Measurements from ENCODE around the gene MIA2.
"Not testable (repeated sequence)": the region's sequence is repeated elsewhere in the genome, so short reads cannot be mapped to it uniquely, and the experiment has no call there.

The MIA2 gene

DNA sequence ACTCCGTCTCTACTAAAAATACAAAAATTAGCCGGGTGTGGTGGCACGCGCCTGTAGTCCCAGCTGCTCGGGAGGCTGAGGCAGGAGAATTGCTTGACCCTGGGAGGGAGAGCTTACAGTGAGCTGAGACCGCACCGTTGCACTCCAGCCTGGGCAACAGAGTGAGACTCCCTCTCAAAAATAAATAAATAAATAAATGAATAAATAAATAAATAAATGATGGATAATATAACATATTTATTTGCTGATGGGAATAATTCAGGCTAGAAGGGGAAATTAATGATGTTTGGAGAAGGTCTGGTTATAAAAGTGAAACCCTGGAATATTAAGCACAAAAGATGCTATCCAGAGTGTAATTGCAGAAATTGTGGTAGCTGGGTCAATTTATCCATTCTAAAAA lies 107.4 kb downstream of the MIA2 start:
- not testable (repeated sequence) for DNase-seq (ENCODE audit: low spot score)

DNA sequence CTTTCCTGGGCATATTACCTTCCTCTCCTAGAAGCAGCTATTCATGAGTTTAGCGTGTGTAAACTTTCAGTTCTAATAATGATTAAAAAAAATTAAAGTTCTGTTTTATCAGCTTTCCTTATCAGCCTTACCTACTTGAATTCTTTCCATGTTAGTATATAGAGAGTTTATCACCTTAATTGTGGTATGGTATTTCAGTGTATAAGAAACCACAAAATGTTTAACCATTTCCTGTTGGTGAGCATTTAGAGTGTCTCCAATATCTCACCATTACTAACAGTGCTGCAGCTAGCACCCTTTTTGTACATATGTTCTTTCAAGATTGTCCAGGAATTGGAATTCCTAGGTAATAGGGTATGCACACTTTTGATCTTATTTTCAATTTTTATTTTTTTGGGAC lies 109.1 kb downstream of the MIA2 start:
- no peak for DNase-seq (ENCODE audit: low spot score)

DNA sequence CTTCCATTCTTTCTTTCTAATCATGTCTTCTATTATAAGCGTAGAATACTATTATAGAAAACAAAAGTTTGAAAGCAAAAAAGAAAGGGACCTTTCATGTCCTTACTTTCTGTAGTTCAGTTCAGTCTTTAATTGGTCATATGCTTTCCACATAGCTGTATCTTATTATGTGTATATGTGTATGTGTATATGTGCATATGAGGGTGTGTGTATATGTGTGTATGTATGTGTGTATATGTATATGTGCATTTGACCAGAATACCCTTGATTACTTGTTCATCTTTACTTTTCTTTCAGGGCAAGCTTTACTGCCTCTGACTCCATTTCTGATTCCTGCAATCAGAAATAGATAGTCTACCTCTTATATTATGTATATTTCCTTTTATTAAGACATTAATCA lies 109.9 kb downstream of the MIA2 start:
- no peak for DNase-seq (ENCODE audit: low spot score)

DNA sequence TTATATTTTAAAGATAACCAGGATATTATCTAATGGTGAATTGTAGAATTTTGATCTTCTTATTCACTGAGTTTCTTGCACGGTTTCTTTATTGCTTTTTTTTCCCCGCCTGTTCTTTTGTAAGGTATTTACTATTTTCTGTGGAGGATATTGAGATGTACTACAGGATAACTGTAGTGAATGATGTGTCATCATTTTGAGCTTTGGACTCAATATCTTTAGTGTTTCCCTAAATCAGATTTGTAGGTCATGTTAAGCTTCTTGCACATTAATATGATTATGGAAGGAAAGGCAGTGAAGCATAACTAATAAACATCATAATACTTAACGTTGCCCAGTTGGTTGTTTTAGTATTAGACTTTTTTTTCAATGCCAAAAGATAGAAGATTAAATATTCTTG lies 117.2 kb downstream of the MIA2 start:
- DNase-seq (ENCODE audit: low spot score) = no peak

DNA sequence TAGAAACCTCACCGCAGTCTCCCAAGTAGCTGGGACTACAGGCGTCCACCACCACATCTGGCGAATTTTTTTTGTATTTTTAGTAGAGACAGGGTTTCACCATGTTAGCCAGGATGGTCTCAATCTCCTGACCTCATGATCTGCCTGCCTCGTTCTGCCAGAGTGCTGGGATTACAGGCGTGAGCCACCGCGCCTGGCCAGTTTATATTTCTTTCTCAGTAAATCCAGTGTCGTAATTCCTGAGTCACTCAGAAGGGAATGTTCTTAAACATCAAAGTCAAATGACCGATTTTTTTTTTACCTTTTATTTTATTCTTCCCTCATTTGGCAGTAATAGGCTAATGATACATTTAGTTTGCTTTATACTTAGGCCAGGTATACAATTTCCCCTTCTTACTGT lies 118.0 kb downstream of the MIA2 start:
- DNase-seq (ENCODE audit: low spot score) = no peak

DNA sequence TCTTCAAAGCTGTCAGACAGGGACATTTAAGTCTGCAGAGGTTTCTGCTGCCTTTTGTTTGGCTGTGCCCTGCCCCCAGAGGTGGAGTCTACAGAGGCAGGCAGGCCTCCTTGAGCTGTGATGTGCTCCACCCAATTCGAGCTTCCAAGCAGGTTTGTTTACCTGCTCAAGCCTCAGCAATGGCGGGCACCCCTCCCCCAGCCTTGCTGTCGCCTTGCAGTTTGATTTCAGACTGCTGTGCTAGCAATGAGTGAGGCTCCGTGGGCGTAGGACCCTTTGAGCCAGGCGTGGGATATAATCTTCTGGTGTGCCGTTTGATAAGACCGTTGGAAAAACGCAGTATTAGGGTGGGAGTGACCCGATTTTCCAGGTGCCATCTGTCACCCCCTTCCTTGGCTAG lies 125.4 kb downstream of the MIA2 start:
- not testable (repeated sequence) for DNase-seq (ENCODE audit: low spot score)

DNA sequence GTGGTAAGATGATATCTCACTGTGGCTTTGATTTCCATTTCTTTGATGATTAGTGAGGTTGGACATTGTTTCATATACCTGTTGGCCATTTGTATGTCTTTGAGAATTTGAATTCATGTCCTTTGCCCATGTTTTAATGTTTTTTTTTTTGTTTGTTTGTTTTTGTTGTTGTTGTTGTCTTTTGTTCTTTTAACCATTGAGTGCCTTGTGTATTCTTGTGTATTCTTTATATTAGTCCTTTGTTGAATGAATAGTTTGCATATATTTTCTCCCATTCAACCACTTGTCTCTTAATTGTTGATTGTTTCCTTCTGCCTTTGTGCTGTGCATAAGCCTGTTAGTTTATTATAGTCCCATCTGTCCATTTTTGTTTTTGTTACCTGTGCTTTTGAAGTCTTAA lies 126.6 kb downstream of the MIA2 start:
- DNase-seq (ENCODE audit: low spot score) = no peak

DNA sequence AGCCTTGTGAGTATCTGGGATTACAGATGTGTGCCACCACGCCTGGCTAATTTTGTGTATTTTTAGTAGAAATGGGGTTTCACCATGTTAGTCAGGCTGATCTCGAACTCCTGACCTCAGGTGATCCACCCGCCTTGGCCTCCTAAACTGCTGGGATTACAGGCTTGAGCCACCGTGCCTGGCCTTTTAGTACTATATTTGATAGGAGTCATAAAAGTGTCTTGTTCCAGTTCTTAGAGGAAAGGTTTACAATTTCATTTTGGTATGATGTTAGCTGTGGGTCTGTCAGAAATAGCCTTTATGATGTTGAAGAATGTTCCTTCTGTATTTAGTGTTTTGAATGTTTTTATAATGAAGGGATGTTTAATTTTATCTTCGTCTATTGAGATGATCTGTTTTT lies 127.8 kb downstream of the MIA2 start:
- not testable (repeated sequence) for DNase-seq (ENCODE audit: low spot score)

DNA sequence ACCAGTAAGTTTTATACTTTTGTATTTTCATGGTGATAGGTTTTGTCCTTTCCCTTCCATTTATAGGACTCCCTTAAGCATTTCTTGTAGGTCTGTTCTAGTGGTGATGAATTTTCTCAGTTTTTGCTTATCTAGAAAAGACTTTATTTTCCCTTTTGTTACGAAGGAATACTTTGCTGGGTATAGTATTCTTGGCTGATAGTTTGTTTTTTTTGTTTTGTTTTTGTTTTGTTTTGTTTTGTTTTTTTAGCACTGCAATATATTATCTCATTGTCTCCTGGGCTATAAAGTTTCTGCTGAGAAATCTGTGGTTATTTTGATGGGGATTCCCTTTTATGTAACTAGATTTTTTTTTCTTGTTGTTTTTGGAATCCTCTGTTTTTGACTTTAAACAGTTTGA lies 130.8 kb downstream of the MIA2 start:
- no peak for DNase-seq (ENCODE audit: low spot score)

DNA sequence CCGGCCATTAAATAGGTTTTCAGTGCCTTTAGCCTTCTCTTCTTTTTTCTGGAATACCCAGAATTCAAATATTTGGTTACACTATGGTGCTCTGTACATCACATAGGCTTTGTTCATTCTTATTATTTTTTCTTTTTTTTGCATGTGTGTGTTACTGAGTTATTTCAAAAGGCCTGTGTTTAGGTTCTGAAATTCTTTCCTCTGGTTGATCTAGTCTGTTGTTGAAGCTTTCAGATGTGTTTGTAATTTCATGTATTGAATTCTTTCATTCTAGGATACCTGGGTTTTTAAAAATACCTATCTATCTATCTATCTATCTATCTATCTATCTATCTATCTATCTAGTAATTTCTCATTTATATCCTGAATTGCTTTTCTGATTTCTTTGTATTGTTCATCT lies 131.6 kb downstream of the MIA2 start:
- no peak for DNase-seq (ENCODE audit: low spot score)

DNA sequence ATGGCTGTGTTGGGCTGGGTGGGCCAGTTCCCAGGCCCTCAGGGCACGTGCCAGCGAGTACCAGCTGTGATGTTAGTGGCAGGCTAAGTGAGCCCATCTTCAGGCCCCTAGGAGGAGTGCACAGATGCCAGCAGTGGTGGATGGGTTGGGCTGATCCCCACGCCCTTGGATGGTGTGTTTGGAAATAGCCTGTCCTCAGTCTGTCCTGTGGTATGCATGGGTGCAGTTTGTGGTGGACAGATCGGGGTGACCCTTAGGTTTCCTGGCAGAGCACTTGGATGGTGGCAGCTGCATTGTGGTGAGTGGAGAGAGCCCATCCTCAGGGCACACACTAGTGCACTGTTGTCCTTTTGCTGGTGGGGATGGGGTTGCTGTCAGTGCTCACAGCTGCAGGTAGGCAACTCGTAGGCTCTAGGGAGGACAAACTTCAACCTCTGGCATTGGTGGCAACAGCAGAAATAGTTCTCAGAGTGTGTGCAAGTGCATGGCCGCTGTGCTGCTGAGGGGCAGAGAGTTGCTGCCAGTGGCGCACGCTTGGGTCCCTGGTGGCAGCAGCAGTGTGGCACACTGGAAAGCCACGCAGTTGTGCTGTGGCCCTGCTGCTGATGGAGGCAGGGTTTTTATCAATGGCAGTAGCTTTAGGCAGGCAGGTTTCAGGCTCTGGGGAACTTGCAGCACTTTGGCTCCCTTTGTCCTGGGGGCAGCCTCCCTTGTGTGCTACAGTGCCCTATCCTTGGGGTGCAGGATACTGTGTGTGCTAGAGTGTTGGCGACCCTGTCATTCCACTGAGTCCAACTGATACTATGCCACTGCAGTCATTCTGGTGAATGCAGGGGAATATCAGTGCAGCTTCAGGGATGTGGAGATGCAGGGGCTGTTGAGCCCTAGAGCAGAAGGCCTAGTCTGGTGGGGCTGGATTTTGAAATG lies 133.0 kb downstream of the MIA2 start:
- no peak for DNase-seq (ENCODE audit: low spot score)

DNA sequence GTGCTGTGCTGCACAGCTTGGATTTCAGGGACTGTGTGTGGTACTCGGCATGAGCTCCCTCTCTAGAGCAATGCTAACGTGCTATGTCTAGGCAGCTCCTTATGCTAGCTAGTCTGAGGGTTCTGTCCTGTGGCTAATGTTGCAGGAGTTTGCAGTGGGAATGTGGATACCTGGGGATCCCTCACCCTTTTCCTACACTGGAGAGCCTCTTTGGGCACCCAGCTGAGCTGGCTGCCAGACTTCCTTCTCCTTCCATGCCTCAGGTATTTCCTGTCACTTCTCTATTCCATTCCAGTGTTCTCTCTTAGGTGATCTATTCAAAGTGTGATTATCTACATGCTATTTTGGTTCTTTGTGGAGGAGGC lies 133.7 kb downstream of the MIA2 start:
- DNase-seq (ENCODE audit: low spot score) = no peak

DNA sequence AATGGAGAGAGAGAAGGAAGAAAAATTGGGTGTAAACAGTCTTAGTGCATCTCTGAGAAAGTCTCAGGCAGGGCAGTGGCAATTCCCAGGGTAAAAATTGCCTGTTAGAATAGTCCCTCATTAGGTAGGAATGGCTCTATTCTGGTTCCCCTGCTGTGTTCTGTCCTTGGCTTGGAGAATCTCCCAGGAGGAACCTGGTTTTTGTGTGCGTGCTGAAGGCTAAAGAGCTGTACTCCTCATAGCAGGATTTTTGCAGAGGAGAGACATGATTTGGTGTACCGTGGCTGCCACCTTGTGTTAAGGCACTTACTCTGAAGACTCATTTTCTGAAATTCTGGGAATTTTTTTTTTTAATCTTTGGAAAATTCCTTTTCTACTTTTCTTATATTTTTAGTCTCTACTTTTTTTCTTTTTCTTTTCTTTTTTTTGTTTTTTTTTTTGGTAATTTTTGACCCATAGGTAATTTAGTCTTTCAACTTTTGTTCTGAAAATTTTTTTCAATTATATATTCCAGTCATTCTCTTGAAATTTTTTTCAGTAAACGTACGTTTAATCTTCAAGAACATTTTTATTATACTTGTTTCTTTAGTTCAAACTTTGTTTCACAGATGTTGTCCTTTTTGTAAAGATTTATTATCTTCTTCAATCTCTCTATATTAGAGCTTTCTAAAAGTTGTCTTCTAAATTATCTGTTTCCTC lies 134.7 kb downstream of the MIA2 start:
- peak; percentile 48 for DNase-seq (ENCODE audit: low spot score)

DNA sequence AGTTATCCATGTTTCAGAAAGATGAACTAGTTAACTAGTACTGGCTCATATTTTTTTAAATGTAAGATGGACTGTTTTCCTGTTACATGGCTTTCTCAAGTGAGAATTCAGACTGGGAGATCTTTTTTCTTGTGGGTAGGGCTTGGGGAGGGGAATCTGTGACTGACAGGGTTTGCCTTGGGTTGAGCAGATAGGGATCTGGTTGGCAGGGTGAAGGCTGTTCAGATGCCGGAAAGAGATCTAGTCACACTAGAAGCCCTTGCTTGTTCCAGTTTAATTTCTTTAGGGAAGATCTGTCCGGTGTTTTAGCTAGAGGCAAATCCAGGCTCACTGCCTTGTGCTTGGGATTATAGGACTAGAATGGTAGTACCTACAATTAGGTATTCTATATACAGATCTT lies 135.3 kb downstream of the MIA2 start:
- no peak for DNase-seq (ENCODE audit: low spot score)

DNA sequence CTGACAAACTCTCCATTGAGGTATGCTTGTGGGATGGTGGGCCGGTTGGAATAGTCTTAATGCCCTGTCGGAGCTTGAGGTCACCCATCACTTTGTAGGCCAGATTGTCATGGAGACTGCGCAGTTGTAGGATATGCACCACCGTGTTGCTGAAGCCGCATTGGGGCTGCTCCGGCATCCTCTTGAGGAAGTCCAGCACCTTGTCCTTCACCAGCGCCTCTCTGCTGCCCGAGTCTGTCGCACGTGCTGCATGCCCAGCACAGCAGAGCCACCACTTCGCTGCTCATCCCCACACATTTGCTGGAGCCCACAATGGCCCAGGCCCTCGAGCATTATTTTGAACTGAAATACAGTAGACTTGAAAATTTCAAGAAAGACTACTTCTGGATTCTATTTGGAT lies 136.7 kb downstream of the MIA2 start:
- no peak for DNase-seq (ENCODE audit: low spot score)

DNA sequence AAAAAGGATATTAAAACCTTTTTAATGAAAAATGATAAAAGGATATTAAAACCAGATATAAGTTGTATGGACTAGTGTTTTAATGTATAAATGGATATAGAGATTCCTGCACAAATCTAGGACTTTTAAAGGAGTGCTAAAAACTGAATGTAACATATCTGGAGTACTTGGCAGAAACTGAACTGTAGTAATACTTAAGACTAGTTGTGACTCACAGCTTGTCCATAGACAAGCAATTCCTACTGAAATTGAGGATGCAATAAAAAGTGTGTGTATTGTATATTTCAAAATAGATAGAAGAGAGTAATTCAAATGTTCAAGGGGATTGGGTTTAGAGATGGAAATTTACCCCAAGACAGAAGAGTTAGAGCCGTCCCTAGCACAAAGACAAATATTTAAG lies 138.9 kb downstream of the MIA2 start:
- DNase-seq (ENCODE audit: low spot score) = no peak

DNA sequence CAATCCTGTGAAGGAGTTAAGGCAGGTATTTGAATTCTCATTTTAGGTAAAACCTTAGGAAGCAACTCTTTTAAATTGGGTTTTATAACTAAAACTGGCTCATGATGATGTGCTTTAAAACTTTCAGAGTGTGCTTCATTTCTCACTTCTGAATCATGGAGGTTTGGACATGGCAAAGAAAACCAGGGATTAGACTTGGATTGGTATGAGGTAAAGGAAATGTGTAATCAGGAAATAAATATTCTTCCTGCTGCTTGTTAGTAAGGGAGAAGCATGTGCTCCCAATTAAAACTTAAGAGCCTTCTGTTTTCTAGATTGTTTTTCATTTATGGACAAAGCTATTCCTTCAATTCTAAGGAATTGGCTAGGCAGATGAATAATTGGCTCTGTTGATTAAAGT lies 141.1 kb downstream of the MIA2 start:
- DNase-seq (ENCODE audit: low spot score) = no peak

DNA sequence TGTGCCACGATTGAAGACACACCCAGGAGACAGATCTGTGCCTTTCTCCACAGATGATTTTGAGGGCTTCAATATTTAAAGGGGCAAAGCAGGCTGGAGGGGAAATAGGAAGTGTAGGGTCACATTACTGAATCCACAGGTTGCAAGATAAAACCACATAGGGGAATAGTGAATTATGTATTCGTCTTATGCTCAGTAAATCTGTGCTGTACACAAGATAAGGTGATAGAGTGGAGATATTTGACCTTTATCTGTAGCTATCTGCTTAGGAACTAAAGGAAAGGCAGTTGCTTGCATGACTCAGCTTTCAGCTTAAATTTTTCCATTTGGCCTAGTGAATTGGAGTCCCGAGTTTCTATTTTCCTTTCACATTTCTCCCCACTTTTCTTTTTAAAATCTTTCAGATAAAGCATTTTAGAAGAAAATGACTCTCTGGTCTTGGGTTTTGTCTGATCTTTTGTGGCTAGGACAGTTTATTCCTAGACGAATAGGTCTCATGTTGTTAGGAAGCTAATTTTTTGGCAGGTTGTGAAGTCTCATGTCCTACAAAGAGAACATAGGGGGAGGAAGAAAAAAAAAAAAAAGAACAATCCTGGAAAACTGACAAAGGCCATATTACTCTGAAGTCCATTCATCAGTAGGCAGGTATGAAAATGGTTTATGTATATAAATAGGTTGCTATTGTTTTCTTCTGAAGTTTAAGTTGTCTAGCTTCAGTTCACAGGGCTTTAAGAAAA lies 143.1 kb downstream of the MIA2 start:
- DNase-seq (ENCODE audit: low spot score) = no peak

DNA sequence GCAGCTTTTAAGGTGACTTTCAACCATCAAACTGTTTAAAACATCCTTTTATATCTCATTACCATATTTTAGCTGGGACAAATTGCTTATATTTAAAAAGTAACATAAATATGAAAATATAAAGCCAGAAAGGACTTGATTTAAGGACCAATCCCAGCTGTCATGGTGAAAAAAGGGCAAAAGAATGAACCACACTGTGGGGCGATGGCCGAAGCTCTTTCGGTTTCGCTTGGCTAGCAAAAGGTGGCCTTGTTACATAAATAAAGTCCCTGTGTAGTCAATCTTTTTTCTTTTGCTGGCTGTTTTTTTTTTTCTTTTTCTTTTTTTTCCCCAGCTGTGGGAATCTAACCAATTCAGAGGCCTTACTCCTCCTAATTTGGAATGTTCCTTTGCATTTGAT lies 147.7 kb downstream of the MIA2 start:
- no peak for DNase-seq (ENCODE audit: low spot score)

DNA sequence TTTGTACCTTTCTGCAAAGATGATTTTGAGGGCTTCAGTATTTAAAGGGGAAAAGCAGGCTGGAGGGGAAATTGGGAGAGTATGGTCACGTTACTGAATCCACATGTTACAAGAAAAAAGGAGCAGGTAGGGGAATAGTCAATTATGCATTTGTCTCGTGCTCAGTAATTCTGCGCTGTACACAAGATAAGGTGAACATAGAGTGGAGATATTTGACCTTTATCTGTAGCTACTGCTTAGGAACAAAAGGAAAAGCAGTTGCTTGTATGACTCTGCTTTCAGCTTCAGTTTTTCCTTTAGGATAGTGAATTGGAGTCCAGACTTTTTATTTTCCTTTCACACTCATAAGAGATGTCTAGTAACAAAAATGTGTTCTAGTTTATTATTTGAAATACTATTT lies 148.7 kb downstream of the MIA2 start:
- DNase-seq (ENCODE audit: low spot score) = no peak

DNA sequence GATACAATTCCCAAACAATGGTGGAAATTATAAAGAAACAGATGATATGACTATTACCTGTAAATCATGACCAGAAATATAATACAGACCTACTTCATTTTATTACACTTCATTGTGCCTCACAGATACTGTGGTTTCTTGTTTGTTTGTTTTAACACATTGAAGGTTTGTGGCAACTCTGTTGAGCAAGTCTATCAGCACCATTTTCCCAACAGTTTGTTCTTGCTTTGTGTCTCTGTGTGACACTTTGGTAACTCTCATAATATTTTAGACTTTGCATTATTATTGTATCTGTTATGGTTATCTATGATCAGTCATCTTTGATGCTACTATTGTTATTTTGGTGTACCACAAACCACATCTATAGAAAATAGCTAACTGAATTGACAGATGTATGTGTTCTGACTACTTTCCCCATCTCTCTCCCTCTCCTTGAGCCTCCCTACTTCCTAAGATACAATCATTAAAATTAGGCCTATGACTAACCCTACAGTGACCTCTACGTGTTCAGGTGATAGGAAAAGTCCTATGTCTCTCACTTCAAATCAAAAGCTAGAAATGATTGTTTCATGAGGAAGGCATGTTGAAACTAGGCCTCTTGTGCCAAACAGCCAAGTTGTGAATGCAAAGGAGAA lies 149.4 kb downstream of the MIA2 start:
- peak; percentile 38 for DNase-seq (ENCODE audit: low spot score)

DNA sequence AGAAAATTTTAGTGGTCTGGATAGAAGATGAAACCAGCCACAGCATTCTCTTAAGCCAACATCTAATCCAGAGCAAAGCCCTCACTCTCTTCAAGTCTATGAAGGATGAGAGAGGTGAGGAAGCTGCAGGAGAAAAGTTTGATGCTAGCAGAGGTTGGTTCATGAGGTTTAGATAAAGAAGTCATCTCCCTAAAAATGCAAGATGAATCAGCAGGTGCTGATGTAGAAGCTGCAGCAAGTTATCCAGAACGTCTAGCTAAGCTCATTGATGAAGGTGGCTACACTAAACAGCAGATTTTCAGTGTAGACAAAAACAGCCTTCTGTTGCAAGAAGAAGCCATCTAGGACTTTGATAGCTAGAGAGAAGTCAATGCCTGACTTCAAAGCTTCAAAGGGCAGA lies 150.0 kb downstream of the MIA2 start:
- DNase-seq (ENCODE audit: low spot score) = no peak

DNA sequence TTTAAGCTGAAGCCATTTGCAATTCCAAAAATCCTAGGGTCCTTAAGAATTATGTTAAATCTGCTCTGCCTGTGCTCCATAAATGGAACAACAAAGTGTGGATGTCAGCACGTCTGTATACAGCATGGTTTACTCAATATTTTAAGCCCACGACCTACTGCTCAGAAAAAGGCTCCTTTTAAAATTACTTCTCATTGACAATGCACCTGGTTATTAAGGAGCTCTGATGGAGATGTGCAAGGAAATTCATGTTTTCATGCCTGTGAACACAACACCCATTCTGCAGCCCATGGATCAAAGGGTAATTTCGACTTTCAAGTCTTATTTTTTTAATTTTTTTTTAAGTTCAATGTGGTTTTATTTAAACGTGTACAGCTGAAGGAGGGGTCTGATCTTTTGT lies 150.5 kb downstream of the MIA2 start:
- no peak for DNase-seq (ENCODE audit: low spot score)

All from SW480 (cell line).